ENCODE results near the gene KPNA5.

DNA sequence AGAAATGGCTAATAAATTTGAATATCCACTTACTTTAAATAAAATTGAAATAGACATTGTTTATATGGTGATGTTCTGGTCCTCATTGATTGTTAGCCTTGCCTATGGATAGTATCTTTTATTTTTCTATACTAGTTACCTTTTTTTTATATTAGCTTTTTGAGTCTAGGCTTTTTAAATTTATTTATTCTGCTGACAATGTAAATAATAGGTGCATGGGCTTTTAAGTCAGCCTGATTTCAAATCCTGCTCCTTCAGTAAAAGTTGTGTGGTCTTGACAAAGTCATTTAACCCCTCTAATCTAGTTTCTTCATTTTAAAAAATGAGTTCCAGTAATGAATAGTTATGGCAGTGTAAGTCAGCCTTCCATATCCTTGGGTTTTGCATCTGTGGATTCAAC is 45.9 kb downstream of the KPNA5 start:
- TF ChIP-seq, protein P1, sequence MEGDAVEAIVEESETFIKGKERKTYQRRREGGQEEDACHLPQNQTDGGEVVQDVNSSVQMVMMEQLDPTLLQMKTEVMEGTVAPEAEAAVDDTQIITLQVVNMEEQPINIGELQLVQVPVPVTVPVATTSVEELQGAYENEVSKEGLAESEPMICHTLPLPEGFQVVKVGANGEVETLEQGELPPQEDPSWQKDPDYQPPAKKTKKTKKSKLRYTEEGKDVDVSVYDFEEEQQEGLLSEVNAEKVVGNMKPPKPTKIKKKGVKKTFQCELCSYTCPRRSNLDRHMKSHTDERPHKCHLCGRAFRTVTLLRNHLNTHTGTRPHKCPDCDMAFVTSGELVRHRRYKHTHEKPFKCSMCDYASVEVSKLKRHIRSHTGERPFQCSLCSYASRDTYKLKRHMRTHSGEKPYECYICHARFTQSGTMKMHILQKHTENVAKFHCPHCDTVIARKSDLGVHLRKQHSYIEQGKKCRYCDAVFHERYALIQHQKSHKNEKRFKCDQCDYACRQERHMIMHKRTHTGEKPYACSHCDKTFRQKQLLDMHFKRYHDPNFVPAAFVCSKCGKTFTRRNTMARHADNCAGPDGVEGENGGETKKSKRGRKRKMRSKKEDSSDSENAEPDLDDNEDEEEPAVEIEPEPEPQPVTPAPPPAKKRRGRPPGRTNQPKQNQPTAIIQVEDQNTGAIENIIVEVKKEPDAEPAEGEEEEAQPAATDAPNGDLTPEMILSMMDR (IDR thresholded peaks at IDR 0.05): no peak
- TF ChIP-seq POLR2A (IDR thresholded peaks at IDR 0.05): no peak
- TF ChIP-seq EP300 (IDR thresholded peaks at IDR 0.05): no peak
- no peak for TF ChIP-seq POLR2AphosphoS5 (IDR thresholded peaks at IDR 0.05)
